HG03520 (cell line): Measurements from ENCODE around the gene ZCCHC7.
"Not testable (repeated sequence)": the region's sequence is repeated elsewhere in the genome, so short reads cannot be mapped to it uniquely, and the experiment has no call there.

Source experiments
- ATAC-seq: cut with Tn5 transposase; IDR thresholded peaks from one replicate; pipeline ENCODE4 v1.9.1; 2021; ENCODE audit warnings: mild to moderate bottlenecking, moderate library complexity; ENCODE audit not compliant: unreplicated experiment

Gene ZCCHC7

DNA sequence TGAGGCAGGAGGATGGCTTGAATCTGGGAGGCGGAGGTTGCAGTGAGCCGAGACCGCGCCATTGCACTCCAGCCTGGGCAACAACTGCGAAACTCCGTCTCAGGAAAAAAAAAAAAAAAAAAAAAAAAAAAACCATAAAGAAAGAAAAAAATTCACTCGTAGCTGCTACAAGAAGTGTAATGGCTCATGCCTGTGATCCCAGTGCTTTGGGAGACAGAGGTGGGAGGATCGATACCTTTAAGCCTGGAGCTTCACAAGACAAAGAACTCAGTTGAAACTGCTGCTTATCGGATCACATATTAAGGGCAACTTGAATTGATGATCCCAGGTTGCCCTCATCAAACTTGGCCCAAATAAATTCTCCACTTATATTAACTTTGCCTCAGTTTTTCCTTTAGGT is 1.0 kb upstream of the ZCCHC7 start:
- no peak for ATAC-seq

DNA sequence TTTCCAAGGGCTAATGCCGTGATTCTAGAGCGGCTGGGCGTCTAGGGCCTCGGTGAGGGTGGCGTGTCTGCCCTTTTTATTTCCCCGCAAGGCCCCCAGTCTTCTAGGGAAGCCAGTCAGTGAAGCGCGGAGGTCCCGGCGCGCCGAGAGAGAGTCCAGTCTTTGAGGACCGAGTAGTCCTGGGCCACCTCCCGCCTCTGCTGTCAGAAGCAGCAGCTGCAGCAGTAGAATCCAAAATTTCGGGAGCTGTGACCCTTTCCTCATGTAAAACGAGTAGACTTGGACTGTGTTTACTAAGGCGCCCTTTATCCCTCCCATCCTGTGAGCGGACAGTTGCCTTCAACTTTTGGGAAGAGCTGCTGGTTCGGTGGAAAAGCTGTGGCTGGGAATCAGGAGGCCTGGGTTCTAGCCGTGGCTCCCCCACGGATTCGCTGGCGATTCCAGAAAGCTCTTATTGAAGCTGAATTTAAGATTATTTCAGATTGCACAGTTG is 515 bp downstream of the ZCCHC7 start:
- not testable (repeated sequence) for ATAC-seq

GRCh38 chr9:37121881-37122280 is 1.5 kb downstream of the ZCCHC7 start:
- no peak for ATAC-seq

DNA sequence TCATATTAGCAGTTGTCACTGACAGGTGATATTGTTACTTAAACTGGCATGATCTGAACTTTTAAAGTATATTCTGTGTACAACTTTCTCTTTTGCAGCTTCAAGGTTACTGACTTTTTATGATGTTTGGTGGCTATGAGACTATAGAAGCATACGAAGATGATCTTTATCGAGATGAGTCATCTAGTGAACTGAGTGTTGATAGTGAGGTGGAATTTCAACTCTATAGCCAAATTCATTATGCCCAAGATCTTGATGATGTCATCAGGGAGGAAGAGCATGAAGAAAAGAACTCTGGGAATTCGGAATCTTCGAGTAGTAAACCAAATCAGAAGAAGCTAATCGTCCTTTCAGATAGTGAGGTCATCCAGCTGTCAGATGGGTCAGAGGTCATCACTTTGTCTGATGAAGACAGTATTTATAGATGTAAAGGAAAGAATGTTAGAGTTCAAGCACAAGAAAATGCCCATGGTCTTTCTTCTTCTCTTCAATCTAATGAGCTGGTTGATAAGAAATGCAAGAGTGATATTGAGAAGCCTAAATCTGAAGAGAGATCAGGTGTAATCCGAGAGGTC is 5.9 kb downstream of the ZCCHC7 start:
- no peak for ATAC-seq

- ATAC-seq: no peak
Observed at GRCh38 chr9:37127018-37127417, 6.6 kb downstream of the ZCCHC7 start.

DNA sequence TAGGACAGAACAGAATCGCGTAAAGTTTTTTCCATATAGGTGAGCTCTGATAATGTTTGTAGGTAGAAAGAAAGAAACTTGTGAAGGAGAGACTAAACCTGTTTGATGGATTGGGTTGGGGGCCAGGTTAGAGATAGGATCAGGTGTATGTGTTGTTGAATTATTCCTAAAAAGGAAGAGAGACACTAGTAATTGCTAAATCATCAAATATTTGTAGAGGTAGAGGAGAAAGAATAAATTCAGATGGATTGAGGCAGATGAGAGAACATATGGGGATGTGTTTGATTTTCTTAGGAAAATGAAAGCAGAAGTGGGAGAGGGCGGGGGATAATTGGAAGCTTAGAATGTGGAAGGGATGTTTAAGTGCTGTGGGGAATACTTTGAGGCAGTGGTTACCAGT is 7.7 kb downstream of the ZCCHC7 start:
- no peak for ATAC-seq

DNA sequence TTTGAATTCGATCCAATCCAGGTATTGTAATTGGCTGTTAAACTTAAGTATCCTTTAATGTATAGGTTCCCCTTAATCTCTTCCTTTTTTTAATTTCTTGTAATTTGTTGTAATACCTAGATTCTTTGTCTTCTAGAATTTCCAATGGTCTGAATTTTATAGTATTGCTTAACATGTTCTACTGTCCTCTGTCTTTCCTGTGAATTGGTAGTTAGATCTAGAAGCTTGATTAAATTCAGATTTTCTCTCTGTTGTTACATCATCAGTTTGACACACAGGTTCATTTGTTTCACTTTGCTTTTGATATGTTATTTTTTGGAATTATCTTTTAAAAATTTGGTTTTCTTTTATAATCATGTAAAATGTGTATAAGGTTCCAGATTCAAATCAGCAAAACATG is 13.8 kb downstream of the ZCCHC7 start:
- no peak for ATAC-seq

DNA sequence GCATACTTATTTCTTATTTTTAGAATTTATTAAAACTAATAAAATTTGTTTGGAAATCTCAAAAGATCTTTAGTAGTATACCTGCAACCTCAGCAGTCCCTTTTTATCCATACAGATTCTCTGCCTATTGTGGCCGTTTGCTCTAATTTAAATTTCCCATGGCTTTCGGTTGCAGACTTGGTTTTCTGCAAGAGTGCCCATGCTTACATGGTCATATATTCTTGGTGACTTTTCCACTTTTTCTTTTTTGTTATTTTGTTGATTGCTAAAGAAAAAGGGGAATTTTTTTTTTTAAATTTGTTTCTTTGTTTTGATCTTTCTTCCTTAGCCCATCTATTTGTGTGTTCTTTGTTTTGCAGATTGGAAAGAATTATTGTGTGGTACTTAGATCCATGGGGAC is 20.6 kb downstream of the ZCCHC7 start:
- ATAC-seq: no peak

DNA sequence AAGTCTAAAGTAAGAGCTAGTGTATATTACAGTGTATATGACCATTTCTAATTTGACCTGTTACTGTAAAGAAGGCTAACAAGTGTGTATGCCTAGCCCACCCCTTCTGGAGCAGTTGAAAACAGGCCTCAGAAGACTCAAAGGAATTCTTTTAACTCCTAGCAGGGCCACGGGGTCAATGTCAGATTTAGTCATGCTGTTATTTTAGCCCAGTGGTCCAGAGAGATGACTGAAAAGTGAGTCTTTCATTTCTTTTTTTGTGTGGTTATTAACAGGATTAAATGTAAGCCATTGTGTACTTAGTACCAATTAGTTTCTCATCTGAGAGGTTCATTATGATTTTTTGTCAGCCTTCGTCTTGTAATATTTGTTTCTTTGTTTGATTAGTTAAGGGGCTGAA is 24.4 kb downstream of the ZCCHC7 start:
- ATAC-seq: no peak

DNA sequence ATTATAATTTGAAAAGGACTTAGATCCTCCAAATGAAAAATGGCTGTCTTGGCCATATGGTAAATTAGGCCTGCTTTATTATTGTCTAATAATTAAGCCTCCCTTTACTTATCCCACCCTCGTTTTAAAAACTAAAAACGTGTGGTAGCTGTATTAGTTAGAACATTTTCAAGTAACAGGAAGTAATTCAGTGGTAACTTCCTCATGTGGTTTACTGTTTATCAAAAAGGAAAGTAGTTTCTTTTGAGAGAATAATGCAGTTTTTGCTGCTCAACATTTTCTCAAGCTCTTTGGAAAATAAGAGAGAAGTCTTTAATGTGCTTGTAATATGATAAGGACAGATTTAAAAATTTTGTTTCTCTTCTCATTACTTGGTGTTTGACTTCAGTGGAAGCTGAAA is 26.0 kb downstream of the ZCCHC7 start:
- ATAC-seq: no peak

DNA sequence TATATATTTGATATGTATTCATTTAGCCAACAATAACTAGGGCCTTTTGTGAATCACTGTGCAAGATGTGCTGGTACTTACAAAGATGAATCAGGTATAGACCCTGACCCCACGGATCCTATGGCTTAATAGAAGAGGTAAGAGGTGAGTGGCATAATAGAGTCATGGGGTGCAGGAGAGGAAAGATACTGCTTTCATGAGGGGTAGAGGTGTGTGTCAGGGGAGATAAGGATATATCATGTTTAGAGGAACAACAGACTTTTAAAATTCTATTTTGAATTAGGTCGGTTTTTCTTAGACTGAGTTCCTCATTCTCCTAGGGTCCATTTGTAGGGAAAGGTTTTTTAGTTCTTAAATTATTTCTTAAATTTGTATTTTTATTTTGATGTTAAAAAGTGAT is 27.8 kb downstream of the ZCCHC7 start:
- ATAC-seq: no peak

DNA sequence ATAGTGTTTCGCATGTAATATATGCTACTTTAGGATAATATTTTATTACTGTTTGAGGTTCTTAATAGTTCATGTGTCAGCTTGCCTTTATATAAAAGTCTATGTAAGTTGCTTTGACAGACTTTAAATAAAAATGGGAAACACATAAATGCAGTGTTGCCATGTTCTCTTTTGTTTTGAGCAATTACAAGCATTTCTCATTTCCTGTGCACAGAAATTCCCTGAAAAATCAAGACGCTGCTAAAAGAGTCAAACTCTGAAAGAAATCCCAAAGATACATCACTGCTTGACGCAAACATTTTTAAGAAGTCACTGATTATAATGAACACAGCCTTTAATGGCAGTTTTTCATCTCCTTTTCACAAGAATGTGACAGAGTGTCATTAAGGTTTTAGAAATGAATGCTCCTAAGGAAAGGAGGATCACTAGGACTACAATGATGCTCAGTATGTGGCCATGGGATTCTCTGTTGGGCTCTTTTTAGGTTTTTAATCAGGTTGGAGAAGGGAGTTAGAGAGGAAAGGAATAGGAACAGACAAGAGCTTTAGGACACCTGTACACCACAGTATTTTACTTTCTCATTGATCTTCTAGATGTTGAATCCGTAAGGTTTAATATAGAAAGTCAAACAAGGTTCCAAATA is 29.4 kb downstream of the ZCCHC7 start:
- ATAC-seq: no peak

DNA sequence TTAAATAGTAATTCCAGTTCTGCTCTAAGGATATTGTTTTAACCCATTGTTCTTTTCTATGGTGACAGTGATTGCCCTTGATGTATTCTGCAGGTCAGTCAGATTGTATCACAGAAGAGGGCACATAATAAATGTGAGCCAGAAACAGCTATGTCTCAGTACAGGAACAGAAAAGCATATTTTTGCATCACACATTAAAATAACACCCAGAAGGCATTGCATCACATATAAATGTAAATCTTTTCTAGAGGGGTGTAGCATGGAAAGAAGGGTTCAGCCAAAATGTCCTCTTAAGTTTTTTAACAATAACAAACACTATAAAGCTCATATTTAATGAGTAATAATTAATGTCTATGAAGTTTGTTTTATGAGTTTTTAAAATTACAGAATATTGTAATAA is 30.0 kb downstream of the ZCCHC7 start:
- ATAC-seq: no peak

- no peak for ATAC-seq
Observed at GRCh38 chr9:37151812-37152211, 31.4 kb downstream of the ZCCHC7 start.

- no peak for ATAC-seq
Observed at GRCh38 chr9:37152365-37152764, 32.0 kb downstream of the ZCCHC7 start.

DNA sequence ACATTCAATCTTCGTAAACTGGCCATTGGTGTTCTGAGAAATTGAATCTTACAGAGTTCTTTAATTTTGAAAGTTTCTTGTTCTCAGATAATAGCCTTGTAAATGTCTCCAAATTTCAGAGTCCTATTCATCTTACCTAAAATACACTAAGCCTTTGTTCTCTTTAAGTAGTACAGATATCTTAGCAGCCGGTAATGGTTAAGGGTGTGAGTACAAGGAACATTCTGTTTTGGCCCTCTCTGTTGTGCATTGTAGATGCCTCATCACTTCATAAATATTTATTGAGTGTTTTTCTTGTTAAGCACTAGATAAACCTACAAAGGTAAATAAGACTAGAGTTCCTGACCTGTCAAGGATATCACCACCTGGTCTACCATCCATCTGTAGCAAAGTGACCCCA is 35.2 kb downstream of the ZCCHC7 start:
- ATAC-seq: no peak

DNA sequence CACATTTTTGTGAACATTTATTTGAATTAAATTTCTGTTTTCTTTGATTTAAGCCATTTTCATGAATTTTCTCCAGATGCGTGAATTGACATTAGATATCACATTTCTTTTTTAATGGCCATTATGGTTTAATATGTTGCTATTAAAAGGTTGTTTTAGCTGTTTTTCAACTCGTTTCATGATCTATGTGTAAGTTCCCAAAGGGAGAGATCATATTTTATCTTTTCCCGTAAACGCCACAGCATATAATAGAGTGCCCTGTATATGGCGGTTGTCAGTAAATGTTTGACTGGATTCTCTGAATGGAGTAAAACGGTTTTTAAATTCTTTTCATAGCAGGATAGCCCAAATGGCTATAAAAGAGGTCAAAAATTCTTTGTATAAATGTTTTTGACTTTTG is 35.8 kb downstream of the ZCCHC7 start:
- ATAC-seq: no peak

DNA sequence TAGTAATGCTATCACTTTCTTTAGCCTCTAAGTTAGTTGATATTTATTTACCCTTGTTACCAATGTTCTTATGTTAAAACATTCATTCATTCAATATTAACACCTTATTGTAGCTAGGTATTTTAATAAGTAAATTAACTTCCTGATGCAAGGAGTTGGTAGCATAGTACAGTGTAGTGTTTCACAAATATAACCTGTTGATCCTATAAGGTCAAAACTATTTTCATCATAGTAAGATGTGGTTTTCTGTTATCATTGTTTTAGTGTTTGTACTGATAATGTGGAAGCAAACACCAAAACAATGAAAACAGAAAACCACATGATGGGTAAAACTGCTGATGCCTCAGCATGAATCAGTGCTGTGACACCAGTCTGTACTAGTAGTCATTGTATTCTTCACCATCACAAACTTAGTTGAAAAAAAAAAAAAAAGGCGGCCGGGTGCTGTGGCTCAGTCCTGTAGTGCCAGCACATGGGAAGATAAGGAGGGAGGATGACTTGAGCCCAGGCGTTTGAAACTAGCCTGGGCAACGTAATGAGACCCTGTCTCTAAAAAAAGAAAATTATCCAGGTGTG is 36.5 kb downstream of the ZCCHC7 start:
- ATAC-seq: no peak

DNA sequence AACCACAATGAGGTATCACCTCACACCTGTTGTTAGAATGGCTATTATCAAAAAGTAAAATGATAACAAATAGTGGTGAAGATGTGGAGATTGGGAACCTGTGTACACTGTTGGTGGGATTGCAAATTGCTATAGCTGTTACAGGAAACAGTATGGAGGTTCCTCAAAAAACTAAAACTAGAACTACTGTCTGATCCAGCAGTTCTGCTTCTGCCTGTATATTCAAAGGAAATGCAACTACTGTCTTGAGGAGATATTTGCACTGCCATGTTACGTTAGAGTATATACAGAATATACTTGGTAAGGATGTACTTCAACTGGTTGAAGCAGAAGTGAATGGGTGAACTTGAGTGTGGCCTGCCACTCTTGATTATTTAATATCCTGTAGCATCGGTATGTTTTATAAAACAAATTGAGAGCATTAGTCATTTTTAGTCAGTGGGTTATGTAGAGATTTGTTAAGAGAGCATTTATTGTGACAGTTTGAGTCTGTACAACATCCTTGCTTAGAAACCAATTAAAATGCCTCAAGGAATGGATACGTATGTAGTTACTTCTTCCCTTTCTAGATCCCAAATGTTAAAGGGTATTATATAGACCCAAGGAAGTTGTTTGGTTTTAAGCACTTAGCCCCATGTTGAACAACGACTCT is 37.5 kb downstream of the ZCCHC7 start:
- no peak for ATAC-seq

- ATAC-seq: no peak
Observed at GRCh38 chr9:37163299-37163698, 42.9 kb downstream of the ZCCHC7 start.

DNA sequence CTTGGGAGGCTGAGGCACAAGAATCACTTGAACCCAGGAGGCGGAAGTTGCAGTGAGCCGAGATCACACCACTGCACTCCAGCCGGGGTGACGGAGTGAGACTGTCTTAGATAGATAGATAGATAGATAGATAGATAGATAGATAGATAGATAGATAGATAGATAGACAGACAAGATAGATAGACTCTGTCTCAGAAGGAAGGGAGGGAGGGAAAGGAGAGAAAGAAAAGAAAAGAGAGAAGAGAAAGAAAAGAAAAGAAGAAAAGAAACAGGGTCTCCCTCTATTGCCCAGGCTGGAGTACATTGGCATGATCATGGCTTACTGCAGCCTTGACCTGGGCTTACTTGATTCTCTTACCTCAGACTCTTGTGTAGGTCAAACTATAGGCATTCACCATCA is 44.0 kb downstream of the ZCCHC7 start:
- not testable (repeated sequence) for ATAC-seq

- no peak for ATAC-seq
Observed at GRCh38 chr9:37165644-37166043, 45.3 kb downstream of the ZCCHC7 start.
